ENCODE results near the gene GATAD2A. TPM values are rescaled to one million over a fixed set of nuclear protein-coding genes. Genes with fewer than 3 reads are reported as not detected.

The GATAD2A gene
- total and polyA plus RNA-seq, 7 donors = 18.5 to 65.9 (median 43.4) TPM

- no peak overlapping the region for H3K27ac ChIP-seq
- no peak for TF ChIP-seq CTCF (IDR thresholded peaks at IDR 0.05)
- no peak overlapping the region for H3K4me3 ChIP-seq
- intact Hi-C loops (cut with DNase I) = loop anchor here in 1 of 2 donors (5.0 kb wide), 2 partner anchors 117 to 432 kb away; no protein-coding TSS in a partner anchor
- no peak for ATAC-seq
- H3K36me3 ChIP-seq (ENCODE audit: insufficient read depth in 1 of 2, low read depth in 1 of 2) = peaks cover 0 to 37% of the 10 kb centered on the region in 2 donors
- H3K9me3 ChIP-seq = no peaks in the 10 kb centered on the region
- peaks cover 4% of the 10 kb centered on the region for H3K4me1 ChIP-seq
- H3K27me3 ChIP-seq (ENCODE audit: insufficient read depth in 3 of 3, low read length in 2 of 3) = no peaks in the 10 kb centered on the region
- DNase-seq = no peak
- WGBS, 3 donors = 55 to 56% (median 55%) methylated on average over 9 of the region's 9 CpGs
These were observed 124.9 kb downstream of the GATAD2A start for GRCh38 chr19:19530423-19530804.

GRCh38 chr19:19530889-19531288 lies 125.4 kb downstream of the GATAD2A start:
- peaks cover 4% of the 10 kb centered on the region for H3K4me1 ChIP-seq
- DNase-seq = no peak
- H3K4me3 ChIP-seq = no peak overlapping the region
- peaks cover 0 to 2% (median 0%) of the 10 kb centered on the region in 3 donors for H3K27me3 ChIP-seq (ENCODE audit: insufficient read depth in 3 of 3, low read length in 2 of 3)
- H3K36me3 ChIP-seq (ENCODE audit: insufficient read depth in 1 of 2, low read depth in 1 of 2) = peaks cover 0 to 36% of the 10 kb centered on the region in 2 donors
- ATAC-seq = no peak
- H3K27ac ChIP-seq = no peak overlapping the region
- WGBS, 3 donors = 81 to 89% (median 85%) methylated on average over 4 of the region's 4 CpGs
- H3K9me3 ChIP-seq = no peaks in the 10 kb centered on the region
- no peak for TF ChIP-seq CTCF (IDR thresholded peaks at IDR 0.05)
- intact Hi-C loops (cut with DNase I) = loop anchor here in 1 of 2 donors (5.0 kb wide), 2 partner anchors 116 to 431 kb away; no protein-coding TSS in a partner anchor

GRCh38 chr19:19531951-19532805 lies 126.7 kb downstream of the GATAD2A start:
- WGBS, 3 donors = 19 to 21% (median 21%) methylated on average over 47 to 48 of the region's 48 CpGs
- H3K4me3 ChIP-seq = no peak overlapping the region
- ATAC-seq = peak; percentile 72 to 84 (median 74)
- TF ChIP-seq CTCF (IDR thresholded peaks at IDR 0.05) = peak; percentile 95
- no peak overlapping the region for H3K27ac ChIP-seq
- peaks cover 4% of the 10 kb centered on the region for H3K4me1 ChIP-seq
- peaks cover 0 to 23% of the 10 kb centered on the region in 2 donors for H3K36me3 ChIP-seq (ENCODE audit: insufficient read depth in 1 of 2, low read depth in 1 of 2)
- peaks cover 0 to 6% (median 2%) of the 10 kb centered on the region in 3 donors for H3K27me3 ChIP-seq (ENCODE audit: insufficient read depth in 3 of 3, low read length in 2 of 3)
- intact Hi-C loops (cut with DNase I) = loop anchor here (2.0 to 5.0 kb wide), 4 partner anchors 111 to 430 kb away; partner anchors contain the start of gene GMIP (in 1 of the 2)
- H3K9me3 ChIP-seq = no peaks in the 10 kb centered on the region
- peak; percentile 84 to 91 for DNase-seq

GRCh38 chr19:19532806-19533701 lies 127.6 kb downstream of the GATAD2A start:
- DNase-seq (no peak), ATAC-seq (no peak)
- H3K4me3 ChIP-seq = no peak overlapping the region
- H3K9me3 ChIP-seq = no peaks in the 10 kb centered on the region
- H3K36me3 ChIP-seq (ENCODE audit: insufficient read depth in 1 of 2, low read depth in 1 of 2) = peaks cover 0 to 15% of the 10 kb centered on the region in 2 donors
- no peak overlapping the region for H3K27ac ChIP-seq
- intact Hi-C loops (cut with DNase I) = loop anchor here (2.0 to 5.0 kb wide), 4 partner anchors 110 to 429 kb away; partner anchors contain the start of gene GMIP (in 1 of the 2)
- peaks cover 0 to 15% (median 11%) of the 10 kb centered on the region in 3 donors for H3K27me3 ChIP-seq (ENCODE audit: insufficient read depth in 3 of 3, low read length in 2 of 3)
- no peak for TF ChIP-seq CTCF (IDR thresholded peaks at IDR 0.05)
- H3K4me1 ChIP-seq = peaks cover 5% of the 10 kb centered on the region
- WGBS, 3 donors = 74 to 81% (median 78%) methylated on average over 14 of the region's 14 CpGs

Data from psoas muscle (tissue), 8 donors.